Ascending aorta (tissue), 2 donors: Measurements from ENCODE around the gene TMEM116. TPM values are rescaled to one million over a fixed set of nuclear protein-coding genes. Genes with fewer than 3 reads are reported as not detected.

Experiments used
- DNase-seq, 2 donors: peaks; one replicate each; pipeline ENCODE4 v3.0.0-alpha.2; 2019; ENCODE audit warnings: low spot score in 2 of 2
- H3K27ac ChIP-seq, 2 donors: fragments of 200-600 bp; sonication (generic); one replicate each; pipeline ENCODE4 v1.5.1; 2016 to 2017; ENCODE audit warnings: mild to moderate bottlenecking in 1 of 2
- H3K27me3 ChIP-seq: fragments of 200-600 bp; sonication (generic); one replicate; pipeline ENCODE4 v1.5.1; 2017
- H3K36me3 ChIP-seq, 2 donors: fragments of 200-600 bp; sonication (generic); one replicate each; pipeline ENCODE4 v1.5.1; 2016
- H3K4me1 ChIP-seq, 2 donors: fragments of 200-600 bp; sonication (generic); one replicate each; pipeline ENCODE4 v1.5.1; 2016 to 2017; ENCODE audit warnings: mild to moderate bottlenecking in 1 of 2
- H3K4me3 ChIP-seq, 2 donors: fragments of 200-600 bp; sonication (generic); one replicate each; pipeline ENCODE4 v1.5.1; 2016 to 2017; ENCODE audit warnings: mild to moderate bottlenecking in 1 of 2
- H3K9me3 ChIP-seq, 2 donors: fragments of 200-600 bp; sonication (generic); one replicate each; pipeline ENCODE4 v1.5.1; 2016
- intact Hi-C: fragments of 100-400 bp; cut with DNase I; formaldehyde crosslinking; loops from one replicate; pipeline ENCODE4 v1.15.1; 2023
- total RNA-seq: library from RNA; depleted of rRNA; stranded (reverse); fragments of >200 nt; gene quantifications from one replicate; pipeline ENCODE4 v1.1.0, GENCODE V29; 2016
- TF ChIP-seq, protein P1 (sequence below), 3 experiments: fragments of 200-600 bp in 2 of 3; fragments of 450-650 bp in 1 of 3; sonication (generic) in 2 of 3; IDR thresholded peaks; one replicate each; pipeline ENCODE4 v1.5.1; 2016 to 2019; ENCODE audit warnings: antibody characterized with exemption in 3 of 3, mild to moderate bottlenecking in 1 of 3, moderate library complexity in 1 of 3

Gene TMEM116
- total RNA-seq, 1 donor from 2014 or later = 2.2 TPM

DNA sequence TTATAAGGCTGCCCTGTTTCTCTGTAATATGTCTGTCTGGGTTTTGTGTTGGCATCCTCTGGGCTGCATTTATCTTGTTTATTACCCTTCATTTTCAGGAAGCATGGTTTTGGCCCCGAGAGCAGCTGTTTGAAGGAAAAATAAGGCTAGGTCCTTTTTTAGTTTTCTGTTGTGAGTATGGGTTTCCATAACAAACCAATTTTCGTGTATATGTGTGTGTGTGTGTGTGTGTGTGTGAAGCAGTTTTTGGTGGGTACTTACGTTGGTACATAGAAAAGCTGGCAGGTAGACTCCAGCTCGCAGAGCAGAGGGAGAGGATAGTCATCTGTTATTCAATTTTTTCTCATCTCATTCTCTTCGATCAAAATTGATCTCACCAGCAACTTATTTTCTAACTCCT, 118.4 kb downstream of the TMEM116 start:
- no peak for DNase-seq
- peaks cover 42 to 76% of the 10 kb centered on the region in 2 donors for H3K36me3 ChIP-seq

DNA sequence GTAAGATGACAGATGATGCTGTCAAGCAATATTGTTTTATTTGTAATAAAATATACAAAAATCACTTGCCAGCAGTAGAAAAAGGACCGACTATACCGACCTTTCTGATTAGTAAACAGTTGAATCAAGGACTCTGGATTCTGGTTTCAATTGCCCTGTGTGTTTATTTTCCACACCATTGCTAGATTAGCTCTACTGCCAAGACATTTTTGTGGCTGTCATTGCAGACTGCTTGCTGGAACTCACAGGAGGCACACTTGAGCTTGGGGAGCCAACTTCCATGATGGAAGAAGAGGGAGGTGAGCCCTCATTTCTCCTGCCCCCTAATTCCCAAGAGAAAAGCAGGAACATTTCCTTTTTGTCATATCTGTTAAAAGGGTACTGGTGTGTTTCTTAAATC, 119.7 kb downstream of the TMEM116 start:
- TF ChIP-seq, protein P1, sequence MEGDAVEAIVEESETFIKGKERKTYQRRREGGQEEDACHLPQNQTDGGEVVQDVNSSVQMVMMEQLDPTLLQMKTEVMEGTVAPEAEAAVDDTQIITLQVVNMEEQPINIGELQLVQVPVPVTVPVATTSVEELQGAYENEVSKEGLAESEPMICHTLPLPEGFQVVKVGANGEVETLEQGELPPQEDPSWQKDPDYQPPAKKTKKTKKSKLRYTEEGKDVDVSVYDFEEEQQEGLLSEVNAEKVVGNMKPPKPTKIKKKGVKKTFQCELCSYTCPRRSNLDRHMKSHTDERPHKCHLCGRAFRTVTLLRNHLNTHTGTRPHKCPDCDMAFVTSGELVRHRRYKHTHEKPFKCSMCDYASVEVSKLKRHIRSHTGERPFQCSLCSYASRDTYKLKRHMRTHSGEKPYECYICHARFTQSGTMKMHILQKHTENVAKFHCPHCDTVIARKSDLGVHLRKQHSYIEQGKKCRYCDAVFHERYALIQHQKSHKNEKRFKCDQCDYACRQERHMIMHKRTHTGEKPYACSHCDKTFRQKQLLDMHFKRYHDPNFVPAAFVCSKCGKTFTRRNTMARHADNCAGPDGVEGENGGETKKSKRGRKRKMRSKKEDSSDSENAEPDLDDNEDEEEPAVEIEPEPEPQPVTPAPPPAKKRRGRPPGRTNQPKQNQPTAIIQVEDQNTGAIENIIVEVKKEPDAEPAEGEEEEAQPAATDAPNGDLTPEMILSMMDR (IDR thresholded peaks at IDR 0.05) = no peak
- H3K36me3 ChIP-seq = peaks cover 52 to 85% of the 10 kb centered on the region in 2 donors
- intact Hi-C loops = no loop called here
- no peaks in the 10 kb centered on the region for H3K4me1 ChIP-seq
- H3K4me3 ChIP-seq = no peak overlapping the region
- no peak overlapping the region for H3K27ac ChIP-seq
- DNase-seq = no peak
- H3K9me3 ChIP-seq = no peaks in the 10 kb centered on the region
- no peaks in the 10 kb centered on the region for H3K27me3 ChIP-seq

More for the DNA sequence above, 118.4 kb downstream of the TMEM116 start:
- TF ChIP-seq, protein P1 (IDR thresholded peaks at IDR 0.05) = no peak
- H3K27ac ChIP-seq = no peak overlapping the region
- H3K4me3 ChIP-seq = no peak overlapping the region
- no peaks in the 10 kb centered on the region for H3K27me3 ChIP-seq
- intact Hi-C loops = no loop called here
- no peaks in the 10 kb centered on the region for H3K4me1 ChIP-seq
- no peaks in the 10 kb centered on the region for H3K9me3 ChIP-seq

DNA sequence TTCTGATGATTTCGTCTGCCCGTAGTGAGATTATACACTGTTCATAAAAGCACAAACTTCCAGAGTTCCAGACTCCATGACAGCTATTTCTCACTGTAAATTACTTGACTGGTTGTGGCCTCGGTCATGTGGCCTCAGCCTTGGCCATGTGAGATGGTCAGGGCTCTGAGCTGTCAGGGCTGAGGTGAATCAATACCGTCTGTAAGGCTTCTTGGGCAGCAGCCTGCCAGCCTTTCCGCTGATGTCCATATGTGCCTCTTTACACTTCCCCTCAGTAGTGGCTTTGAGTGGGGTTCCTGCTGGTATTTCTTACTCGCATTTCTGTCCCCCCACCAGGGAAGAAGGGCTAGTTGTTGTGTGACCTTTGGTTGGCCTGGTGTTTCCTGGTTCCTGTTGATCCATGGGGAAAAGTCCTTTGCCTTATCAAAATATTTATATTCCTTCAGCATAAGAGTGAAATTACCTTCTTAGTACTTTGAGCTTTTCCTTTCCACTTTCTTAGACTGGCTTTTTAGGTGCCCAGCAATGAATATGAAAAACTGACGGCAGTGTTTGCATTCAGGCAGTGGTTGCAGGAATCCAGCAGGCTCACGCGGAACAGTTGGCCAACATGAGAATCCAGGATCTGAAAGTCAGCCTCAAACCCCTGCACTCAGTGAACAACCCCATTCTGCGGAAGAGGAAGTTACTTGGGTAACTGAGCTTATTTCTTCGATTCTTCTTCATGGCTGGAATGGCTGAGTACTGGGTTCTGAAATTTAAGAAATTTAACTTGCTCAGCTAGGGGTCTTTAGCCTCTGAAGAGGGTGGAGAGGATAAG, 124.8 kb downstream of the TMEM116 start:
- no peaks in the 10 kb centered on the region for H3K9me3 ChIP-seq
- H3K4me1 ChIP-seq = no peaks in the 10 kb centered on the region
- DNase-seq = no peak
- TF ChIP-seq, protein P1 (IDR thresholded peaks at IDR 0.05) = no peak
- H3K4me3 ChIP-seq = no peak overlapping the region
- intact Hi-C loops = no loop called here
- peaks cover 69 to 96% of the 10 kb centered on the region in 2 donors for H3K36me3 ChIP-seq
- H3K27ac ChIP-seq = no peak overlapping the region
- H3K27me3 ChIP-seq = no peaks in the 10 kb centered on the region

DNA sequence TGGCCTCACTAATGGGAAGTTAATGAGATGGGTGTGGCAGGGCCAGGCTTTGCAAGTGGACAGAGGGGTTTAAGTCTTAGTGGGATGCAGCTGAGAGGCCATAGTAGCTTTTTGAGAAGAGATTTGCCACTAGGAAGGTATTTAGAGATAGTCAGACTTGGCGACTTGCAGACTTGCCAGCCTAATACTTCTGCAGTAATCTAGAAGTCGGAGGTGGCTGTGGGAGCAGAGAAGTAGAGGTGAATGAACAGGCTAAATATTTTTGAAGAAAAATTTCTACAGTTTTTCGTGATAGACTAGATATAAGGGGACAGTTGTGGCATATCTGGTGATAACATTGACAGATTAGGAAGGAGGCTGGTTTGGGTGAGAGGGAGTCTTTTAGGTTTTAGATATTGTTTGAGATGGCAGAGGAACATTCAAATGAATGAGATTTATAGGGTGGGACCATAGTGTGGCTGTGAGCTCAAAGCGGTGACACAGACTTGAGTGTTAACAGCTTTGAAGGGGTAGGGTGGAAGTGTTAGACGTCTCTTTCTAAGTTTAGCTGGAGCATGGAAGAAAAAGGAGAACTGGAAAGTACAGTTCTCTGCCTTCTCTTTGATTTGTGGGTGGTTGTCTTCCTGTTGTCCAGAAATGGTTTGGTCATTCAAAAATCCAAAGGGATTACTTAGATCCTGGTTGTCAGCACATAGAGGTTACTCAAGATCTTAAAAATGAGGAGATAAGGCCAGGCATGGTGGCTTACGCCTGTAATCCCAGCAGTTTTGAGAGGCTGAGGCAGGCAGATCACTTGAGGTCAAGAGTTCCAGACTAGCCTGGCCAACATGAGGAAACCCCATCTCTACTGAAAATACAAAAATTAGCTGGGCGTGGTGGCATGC, 126.1 kb downstream of the TMEM116 start:
- Histone ChIP-seq H3K27me3 (no peaks in the 10 kb centered on the region), H3K27ac (no peak overlapping the region), H3K36me3 (peaks cover 70 to 96% of the 10 kb centered on the region in 2 donors), H3K4me1 (no peaks in the 10 kb centered on the region), H3K4me3 (no peak overlapping the region), H3K9me3 (no peaks in the 10 kb centered on the region)
- DNase-seq = no peak
- TF ChIP-seq, protein P1 (IDR thresholded peaks at IDR 0.05) = no peak
- intact Hi-C loops = no loop called here

DNA sequence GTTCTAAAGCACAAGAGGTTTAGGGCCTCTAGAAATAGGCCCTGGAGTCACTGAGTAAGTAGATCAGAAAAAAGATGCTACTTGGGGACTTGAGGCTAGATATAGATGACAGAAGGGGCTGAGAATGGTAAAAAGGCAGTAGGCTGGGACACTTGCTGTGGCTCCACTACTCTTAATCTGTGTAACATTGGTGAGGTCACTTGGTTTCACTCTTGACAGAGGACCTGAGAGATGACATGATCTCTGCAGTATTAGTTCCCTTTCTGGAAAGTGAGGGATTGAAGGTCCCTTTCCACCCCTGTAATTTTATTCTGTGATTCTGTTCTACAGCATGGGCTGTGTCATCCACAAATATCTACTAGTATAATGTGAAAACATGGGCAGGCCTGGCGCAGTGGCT, 131.2 kb downstream of the TMEM116 start:
- Histone ChIP-seq H3K36me3 (peaks cover 57 to 81% of the 10 kb centered on the region in 2 donors), H3K27ac (no peak overlapping the region), H3K4me1 (no peaks in the 10 kb centered on the region), H3K27me3 (no peaks in the 10 kb centered on the region), H3K4me3 (no peak overlapping the region), H3K9me3 (no peaks in the 10 kb centered on the region)
- TF ChIP-seq, protein P1 (IDR thresholded peaks at IDR 0.05) = no peak
- no peak for DNase-seq
- intact Hi-C loops = no loop called here

Other genes with a start within 250 kb of the TMEM116 start
- gene ALDH2, start 246.2 kb downstream of the TMEM116 start, total RNA-seq = 66.4 TPM
- gene MAPKAPK5, start 170.9 kb downstream of the TMEM116 start, total RNA-seq = 6.4 TPM
- gene ERP29, start 261 bp upstream of the TMEM116 start, total RNA-seq = 21.6 TPM
- gene NAA25, start 95.6 kb upstream of the TMEM116 start, total RNA-seq = 1.9 TPM
- 9.3 TPM for gene TRAFD1, start 112.4 kb upstream of the TMEM116 start, total RNA-seq